Activated CD8-positive, alpha-beta memory T cell treated with anti-CD3 and anti-CD28 coated beads, Interleukin-2, amount 50 U/mL, for 1 hour (primary cell): ENCODE measurements around the gene KCNN3.
A peak's percentile ranks its signal among the peaks of the same experiment; 100 is the strongest.

Experiments
- DNase-seq: peaks from one replicate; pipeline ENCODE4 v3.0.0-alpha.2; 2020; ENCODE audit errors: extremely low read depth

The KCNN3 gene

DNA sequence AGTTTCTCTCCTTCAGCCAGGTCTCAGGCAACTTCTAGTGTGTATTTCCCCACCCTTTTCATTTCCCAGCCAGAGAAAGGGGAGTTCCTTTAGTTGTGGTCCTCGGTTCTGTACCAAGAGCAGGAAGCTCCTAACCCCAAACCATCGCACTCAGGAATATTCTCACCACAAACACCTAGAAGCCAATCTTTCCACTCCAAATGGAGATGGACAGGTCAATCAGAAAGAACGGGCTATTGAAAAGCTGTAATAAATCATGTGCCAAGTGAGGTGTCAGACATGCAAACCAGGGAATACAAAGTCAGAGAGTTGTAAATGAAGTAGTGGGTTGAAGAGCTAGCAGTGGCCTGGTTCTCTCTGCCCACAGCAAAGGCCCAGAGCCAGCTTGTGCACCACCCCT is 77.2 kb downstream of the KCNN3 start:
- no peak for DNase-seq

DNA sequence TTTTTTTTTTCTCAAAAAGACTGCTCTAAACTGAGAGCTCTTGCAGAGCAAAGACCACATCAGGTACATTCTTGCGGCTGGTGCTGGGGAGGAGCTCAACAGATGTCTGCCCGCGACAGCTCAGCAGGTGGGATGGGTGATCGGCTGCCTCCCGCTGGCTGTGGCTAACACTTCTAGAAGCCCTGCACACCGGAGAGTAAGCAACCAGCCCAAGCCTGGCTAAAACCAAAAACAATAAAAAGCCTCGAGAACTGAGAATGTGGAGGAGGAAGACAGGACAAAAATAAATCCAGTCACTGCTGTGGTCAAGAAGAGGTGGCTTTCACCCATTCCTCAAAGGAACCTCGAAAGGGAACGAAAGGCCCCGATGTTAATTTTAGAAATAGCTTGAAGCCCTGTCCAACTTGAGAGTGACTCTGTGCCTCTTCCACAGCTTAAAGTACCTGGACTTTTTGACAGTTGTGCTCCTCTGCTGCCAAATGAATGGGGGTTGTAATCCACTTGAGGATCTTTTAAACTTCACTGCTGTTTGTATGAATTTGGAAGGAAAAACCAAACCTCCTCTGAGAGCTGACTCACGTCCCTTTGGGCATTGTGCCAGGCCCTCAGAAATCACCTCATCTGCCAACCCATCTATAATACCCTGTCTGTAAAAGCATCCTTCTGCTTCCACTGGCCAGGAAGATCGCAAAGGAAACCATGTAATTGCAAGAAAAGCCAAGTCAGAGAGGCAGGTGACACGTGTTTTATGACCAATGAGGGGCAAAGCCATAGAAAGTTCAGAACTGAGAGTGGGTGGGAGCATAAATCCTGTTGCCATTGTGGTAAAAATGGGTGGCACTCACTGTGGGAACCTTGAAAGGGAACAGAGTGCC is 78.6 kb downstream of the KCNN3 start:
- peak; percentile 85 for DNase-seq

DNA sequence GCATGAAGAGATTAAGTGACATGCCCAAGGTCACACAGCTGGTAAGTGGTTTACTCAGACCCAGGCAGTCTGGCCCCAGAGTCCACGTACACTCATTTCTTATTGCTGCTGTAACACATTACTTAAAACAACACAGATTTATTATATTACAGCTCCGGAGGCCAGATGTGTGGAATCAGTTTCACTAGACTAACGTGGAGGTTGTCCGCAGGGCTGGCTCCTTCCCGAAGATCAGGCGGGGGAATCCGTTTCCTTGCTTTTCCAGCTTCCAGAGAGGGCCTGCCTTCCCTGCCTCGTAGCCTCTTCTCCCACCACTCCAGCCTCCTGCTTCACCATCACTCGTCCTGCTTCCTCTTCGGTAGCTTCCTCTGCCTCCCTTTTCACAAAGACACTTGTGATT is 81.2 kb downstream of the KCNN3 start:
- DNase-seq: no peak

DNA sequence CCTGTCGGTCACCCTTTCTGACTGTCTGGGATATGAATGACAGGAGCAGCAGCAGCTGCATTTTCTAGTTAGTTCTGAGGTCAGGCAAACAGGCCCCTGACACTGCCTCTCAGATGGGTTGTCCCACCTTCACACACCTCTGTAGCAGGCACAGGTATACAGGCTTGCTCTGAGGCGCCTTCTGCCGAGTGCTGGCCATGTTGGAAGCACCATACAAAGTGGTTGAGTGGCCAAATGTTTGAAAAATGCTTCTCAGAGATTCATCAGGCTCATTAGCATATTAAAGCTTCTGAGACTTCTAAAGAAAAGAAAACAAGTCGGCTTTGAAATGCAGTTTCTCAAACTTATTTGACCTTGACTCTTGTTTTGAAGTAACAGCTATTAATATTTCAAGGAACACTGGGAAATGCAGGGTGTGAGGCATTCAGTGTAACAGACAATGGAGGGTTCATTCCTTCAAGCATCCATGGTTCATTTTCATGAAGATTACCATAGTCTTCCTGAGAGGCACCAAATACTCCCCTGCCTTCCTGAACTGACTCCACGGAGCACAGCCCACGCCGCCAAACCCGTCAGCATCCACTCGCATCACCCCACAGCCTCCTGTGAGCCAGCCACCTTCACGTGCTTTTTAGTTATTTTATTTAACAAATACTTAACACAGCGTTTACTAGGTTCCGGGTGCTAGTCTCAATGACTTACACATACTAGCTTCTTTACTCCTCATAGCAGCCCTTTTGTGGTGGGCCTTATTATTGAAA is 81.8 kb downstream of the KCNN3 start:
- DNase-seq: no peak

DNA sequence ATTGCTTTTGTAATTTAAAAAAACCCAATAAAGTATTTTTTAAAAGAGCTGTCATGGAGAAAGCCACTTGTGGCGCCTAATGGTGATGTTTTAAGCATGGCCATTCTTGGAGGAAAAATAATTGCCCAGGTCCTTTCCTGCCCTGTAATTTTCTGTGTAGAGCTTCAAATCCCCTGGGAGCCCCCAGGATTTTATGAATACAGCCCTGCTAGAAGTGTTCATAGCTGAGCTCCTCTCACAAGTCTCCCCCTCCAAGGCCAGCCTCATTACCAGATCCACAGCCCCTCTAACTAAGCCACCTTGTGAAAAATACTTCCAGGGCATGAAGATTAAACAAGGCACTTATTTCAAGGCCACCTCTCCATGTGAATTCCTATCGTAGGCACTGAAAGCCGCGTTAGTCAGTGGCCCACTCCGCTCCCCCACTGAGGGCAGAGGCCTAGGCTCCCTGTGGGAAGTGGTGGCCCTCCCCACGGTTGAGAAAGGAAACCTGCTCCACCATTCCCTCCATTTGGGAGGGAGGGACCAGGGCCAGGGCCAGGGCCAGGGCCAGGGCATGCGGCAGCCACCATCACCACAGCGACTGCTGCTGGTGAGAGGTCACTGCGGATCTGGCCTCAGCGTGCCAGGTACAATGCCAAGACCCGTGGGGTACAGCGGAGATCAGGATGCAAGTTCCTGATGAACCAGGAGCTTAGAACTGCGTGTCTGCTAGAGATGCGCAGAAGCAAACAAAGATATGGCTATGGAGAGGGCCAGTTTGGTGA is 83.1 kb downstream of the KCNN3 start:
- no peak for DNase-seq

DNA sequence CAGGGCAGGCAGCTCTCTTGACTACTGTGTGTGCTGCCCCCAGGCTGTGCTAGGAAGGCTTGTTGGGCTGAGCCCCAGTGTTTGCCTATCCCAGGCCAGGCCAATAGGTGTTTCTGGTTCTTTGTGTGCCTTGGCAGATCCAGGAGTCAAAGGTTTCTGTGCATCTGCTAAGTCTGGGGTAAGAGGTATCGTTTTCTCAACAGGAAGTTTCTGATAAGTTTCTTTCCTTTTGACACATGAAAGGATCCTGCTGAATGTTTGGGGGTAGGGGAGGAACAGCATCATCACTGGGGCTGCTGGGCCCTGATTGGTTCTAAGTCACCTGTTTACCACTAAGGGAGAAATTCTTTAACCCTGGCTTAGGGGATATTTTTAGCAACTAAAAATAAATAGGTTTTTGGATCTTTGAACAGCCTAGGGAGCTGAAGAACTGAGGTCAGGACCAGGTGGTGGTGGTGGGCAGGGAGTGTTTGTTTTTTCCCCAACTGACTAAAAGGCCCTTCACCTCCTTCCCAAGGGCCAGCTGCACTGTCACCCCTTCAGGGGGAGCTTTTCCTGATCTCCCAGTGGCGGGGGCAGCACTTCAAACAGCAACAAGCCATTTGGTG is 85.1 kb downstream of the KCNN3 start:
- DNase-seq: peak; percentile 29

DNA sequence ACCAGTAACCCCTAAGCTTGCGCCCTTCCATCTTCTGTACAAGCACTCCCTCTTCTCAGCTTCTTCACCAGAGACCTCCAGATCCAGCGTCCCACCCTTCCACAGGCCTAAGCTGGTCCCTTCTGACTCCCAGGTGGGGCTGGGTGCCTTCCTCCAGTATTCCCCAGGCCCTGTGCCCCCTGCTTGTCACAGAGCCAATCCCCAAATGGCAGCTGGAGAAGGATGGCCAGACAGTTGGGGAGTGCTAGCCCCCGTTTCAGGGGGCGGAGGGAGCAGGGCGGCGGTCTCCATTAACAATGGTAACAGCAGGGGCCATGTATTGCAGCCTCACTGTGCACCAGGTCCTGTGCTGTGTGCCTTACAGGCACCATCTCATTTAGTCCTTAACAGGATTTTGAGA is 85.7 kb downstream of the KCNN3 start:
- DNase-seq: no peak

DNA sequence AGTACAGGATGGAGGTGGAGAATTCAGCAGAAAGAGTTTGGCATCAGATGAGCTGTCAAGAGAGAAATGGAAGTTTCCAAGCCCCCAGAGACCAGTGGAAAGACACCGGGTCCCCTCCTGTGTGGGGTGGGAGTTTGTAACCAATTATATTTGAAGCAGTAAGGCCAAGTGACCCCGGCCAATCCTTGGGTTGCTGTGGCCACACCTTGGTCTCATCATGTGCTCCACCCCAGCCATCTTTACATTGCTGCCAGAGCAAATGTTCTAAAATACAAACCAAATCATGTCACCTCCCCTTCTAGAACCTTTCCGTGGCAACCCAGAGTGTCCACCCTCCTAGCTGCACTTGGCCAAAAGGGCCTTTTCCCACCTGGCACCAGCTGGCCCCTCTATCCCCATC is 86.1 kb downstream of the KCNN3 start:
- no peak for DNase-seq

DNA sequence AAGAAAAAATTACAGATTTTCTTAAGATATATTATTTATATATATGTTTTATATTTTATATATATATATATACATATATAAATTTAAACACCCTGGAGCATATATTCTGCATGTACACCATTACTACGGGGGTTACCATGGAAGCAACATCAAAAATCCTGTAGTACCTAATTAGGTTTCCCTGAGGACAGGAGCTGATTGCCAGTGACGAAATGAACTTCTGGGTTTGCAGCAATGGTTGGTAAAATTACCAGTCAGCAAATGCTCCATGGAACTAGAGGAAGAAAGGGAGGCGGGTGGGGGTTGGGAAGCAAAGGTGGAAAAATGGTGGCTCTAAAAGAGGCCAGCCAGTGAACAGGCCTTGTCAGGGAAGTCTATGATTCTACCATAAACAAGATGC is 89.5 kb downstream of the KCNN3 start:
- DNase-seq: no peak

DNA sequence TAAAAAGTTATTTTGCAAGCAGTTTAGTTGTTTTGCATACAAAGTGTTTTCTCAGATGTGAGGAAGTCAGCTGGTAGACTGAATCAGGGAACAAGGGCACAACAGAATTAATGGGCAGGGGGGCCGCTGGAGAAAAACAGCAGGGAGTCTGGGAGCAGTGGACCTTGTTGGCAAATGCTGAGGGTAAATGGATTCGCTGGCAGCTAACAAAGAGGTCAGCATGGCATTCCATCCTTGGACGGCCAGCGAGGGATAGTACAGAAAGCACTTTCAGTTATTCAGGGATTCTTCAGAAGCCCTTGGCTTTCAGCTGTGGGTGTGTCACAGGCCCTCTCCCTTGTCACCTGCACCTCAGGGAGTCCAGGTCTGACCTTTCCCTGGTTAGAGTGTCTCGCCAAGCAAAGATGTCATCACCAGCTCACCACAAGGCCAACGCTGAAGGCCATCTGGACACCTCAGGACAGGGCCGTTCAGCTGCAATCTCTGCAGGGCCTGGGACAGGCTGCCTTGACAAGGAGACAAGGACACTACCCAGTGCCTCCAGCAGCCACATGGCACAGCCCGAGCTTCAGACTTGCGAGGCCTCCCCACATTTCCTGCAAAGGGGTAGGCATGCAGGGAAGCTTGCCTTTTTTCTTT is 90.4 kb downstream of the KCNN3 start:
- DNase-seq: no peak

DNA sequence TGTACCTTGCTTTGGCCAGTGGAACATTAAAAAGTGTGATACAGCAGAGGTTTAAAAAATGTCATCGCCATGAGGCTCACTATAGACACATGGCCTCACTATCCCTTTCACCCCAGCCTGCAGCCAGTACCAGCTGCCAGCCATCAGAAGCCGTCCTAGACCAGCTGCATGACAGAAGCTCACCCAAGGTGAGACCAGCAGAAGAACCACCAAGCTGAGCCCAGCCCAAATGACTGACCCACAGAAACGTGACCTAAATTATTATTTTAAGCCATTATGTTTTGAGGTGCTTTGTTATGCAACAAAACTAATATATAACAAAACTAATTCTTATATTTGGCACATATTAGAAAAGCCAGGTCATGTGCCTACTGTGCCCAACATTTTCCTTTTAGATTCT is 91.1 kb downstream of the KCNN3 start:
- no peak for DNase-seq

DNA sequence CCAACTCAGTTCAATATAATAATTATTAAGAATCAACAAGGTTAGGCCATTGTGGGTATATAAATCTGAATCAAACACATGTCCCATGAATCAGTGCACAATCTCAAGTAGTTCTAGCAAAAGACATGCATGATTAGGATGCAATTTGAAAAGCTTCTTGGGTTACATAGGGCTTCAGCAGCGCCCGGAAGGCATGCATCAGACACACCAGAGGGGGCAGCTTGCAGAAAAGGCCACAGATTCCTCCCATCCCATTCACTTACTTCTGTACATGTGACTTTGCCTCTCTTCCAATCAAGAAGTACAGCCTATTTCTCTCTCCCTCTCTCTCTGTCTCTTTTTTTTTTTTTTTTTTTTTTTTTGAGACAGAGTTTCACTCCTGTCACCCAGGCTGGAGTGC is 91.8 kb downstream of the KCNN3 start:
- DNase-seq: no peak

DNA sequence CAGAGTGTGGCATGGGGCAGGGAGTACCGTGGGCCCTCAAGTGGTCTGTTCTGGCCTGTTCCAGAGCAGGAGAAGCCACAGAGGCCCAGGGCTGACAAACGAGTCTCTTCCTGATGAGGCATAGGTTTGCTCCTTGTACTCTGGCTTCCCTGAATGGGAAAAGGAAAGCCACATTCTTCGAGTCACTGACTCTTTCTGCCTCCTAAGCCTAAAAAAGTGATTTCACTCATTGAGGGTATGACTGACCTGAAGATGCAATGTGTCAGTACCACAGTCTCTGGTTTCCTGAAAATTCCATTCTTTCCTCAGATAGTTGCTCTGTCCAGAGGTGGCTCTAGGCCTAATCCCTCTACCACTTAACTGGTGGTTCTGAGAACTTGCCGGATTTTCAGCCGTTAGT is 92.3 kb downstream of the KCNN3 start:
- no peak for DNase-seq

DNA sequence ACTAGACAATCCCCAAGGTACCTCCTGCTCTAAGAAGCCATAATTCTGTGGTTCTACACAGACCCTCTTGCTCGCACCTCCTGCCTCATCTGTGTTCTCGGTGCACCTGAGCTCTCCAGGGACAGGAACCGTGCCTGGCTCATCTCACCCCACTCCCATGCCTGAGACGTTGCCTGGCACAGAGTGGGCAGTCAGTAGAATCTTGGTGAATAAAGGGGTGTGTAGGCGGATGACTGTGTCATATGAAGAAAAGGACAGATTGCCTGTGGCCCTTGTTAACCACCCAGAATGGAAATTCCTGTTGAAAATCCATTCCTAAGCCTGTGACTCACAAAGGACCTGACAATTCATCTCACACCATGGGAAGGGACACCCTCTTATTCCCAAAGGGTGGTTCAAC is 92.9 kb downstream of the KCNN3 start:
- no peak for DNase-seq

DNA sequence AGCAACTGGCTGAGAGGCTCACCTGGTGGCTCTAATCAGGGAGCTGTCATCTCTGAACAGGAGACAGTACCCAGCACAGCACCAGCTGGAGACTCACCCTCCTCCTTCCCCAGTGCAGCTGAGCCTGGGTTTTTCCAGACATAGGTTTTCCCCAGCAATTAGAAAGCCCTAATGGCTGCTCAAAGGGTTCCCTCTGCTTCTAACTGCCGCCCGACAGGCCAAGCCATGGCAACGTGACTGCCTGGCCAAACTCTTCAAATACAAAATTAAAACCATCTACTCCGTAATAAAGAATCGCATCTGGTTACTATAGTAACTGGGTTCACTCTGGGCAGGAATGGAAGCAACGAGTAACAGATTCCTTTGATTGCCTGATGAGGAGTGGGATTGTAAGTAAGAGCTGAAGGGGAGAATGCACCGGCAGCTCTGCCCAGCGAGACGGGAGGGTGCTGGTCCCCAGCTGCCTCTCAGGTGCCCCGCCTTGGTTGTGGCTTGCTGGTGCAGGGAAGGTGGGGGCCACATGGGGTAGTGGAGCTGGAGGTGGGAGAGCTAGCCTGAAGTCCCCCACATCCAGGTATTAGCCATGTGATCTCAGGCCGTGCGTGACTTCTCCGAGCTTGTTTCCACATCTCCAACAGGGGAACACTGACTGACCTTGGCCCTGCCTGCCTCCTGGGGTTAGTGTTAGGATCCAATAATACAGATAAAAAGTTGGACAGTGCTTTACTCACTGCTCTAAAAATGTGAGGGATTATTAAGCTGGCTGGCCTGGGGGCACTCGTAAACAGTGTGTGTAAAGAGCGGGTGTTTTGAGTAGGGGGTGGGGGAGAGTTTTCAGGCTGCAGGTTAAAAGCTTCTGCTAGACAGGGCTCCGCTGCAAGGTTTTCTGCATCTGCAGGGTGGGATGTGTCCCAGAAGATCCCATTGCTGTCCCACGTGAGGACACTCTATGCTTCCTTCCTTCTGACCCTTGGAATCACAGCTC is 94.2 kb downstream of the KCNN3 start:
- DNase-seq: no peak

DNA sequence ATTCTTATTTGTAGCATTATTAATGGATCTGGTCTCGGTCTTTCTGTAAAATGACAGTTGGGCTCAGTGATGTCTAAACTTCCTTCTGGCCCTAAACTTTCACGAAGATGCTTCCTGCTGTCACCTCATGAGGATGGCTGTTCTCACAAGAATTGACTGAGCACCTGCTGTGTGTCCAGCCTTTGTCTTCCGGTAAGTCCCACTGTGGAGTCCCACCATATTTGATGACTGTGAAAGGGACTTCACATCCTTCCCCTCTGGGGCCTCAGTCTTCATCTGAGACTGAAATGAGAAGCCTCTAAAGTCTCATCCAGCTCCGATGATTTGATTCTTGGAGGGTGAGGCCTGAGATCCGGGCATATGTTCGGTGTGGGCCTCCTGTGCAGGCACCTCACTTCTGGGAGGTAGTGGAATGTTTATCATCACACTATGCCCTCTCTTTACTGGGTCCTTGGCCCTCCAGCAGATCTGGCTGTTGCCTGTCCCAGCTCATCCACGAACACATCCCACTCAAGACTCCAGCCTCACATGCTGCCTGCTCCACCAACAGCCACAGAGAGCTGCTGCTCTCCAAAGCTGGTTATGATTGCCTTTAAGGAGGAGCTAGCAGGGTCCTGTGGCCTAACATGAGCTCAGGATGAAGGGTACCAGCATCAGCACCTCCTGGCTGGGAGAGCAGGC is 95.8 kb downstream of the KCNN3 start:
- DNase-seq: no peak

DNA sequence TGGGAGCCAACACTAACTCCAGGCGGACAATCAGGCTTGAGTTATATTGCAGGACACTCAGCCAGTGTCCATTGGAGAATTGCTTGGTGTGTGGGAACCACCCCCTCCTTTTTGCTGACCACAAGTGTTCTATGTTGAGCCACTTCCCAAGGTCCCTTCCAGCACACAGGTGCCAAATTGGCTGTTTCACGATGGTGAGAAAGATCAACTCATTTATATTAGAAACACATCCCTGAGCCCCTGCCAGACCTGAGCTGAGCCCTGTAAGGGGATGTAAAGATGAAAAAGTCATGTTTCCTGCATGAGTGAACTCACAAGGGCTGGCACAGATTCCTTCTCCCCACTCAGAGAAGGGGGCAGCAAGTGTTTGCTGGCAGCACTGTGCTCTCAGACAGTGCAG is 96.5 kb downstream of the KCNN3 start:
- no peak for DNase-seq

DNA sequence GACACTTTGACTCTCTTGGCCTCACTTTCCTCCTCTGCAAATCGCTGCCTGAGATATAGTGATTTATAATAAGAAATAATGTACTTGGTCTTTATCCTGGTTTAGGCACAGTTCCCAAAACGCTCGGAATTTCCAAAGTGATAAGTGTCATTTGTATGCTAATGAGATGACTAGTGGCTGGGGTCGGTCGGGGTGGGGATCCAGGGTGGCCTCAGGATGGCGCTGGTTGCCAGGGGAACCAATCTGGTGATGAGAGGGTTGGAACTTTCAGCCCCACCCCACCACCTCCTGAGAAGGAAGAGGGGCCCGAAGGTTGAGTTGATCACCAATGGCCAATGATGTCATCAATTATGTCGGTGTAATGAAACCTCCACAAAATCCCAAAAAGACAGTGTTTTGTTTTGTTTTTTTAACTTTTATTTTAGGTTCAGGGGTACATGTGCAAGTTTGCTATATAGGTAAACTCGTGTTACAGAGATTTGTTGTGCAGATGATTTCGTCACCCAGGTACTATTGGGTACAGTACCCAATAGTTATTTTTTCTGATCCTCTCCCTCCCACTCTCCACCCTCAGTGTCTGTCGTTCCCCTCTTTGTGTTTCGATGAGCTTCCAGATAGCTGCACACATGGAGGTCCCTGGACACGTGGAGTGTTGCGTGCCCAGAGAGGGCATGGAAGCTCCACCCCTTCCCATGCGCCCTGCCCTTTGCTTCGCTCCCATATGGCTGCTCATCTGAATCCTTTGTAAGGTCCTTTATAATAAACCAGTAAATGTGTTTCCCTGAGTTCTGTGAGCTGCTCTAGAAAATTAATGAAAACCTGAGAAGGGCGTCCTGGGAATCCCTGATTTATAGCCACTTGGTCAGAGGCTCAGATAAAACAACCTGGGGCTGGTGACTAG is 97.2 kb downstream of the KCNN3 start:
- DNase-seq: no peak

DNA sequence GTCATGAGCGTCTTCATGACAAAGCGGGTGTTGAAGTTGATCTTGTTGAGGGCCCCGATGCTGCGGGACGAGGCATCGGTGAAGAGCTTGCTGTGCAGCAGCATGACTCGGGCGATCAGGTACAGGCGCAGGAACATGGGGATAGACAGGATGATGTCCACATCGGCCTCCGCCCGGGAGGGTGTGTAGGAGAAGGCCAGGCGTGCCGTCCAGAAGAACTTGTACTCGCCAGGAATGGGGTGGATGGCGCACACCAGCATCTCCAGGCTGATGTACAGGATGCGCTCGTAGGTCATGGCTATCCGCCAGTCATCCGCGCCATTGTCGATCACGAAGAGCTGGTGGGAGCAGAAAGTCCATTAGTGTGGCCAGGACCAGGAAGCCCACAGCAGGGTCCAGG is 98.0 kb downstream of the KCNN3 start:
- no peak for DNase-seq
